Breast epithelium (tissue), 3 donors: ENCODE results near the gene NKX2-3.

Experiments
- POLR2A ChIP-seq: fragments of 450-650 bp; IDR thresholded peaks from one replicate; pipeline ENCODE4 v1.6.1; 2016; ENCODE audit warnings: antibody characterized with exemption, mild to moderate bottlenecking, moderate library complexity
- POLR2AphosphoS5 ChIP-seq, 3 donors: sonication (generic); formaldehyde crosslinking; IDR thresholded peaks; one replicate each; pipeline ENCODE4 v1.6.1; 2017; ENCODE audit warnings: antibody characterized with exemption in 3 of 3

- no peak for TF ChIP-seq POLR2AphosphoS5 (IDR thresholded peaks at IDR 0.05)
- no peak for TF ChIP-seq POLR2A
Observed at GRCh38 chr10:99557044-99557443, 24.3 kb downstream of the NKX2-3 start.
